Stimulated activated CD8-positive, alpha-beta memory T cell treated with anti-CD3 and anti-CD28 coated beads, Interleukin-4, amount 100 ng/mL, for 1 hour (primary cell): ENCODE measurements around the gene FOXI3.
"Not testable (repeated sequence)": the region's sequence is repeated elsewhere in the genome, so short reads cannot be mapped to it uniquely, and the experiment has no call there.

Source experiments
- DNase-seq, 2 donors: peaks; one replicate each; pipeline ENCODE4 v3.0.0-alpha.2; 2020; ENCODE audit warnings: low read depth in 2 of 2, low spot score in 1 of 2

The FOXI3 gene

DNA sequence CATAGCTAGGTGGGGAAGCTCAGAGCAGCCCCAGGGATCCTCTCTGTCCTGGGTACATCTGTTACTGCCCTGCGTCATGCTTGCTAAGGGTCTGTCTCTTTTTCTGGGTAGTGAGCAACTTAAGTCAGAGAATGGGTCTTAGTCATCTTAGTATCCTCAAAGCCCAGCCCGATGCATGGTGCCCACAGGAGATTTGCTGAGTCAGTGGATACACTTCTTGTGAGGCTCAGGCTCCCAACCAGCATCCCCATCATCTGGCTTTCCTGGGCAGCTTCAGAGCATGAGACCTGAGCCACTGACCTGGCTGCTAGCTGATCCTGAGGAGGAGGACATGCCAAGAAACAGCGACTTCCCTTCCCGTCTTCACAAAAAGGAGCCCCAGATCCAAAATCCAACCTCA is 10.0 kb downstream of the FOXI3 start:
- no peak for DNase-seq

DNA sequence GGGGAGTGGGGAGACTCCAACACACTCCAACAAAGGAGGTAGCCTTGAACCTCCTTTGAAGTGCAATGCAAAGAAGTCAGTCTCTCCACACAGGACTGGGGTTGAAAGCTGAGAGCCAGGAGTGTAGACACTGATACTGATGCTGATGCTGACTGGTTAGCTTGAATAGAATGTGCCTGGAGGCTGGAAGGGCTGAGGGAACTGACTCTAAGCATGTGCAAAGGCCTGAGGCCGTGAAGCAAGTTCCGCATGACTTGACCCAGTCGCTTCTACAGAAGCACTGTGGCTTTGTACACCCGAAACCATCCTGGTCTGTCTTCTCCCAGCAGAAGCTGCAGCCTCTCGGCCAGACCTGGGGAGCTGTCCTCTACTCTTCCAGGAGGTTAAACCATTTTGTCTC is 10.4 kb downstream of the FOXI3 start:
- DNase-seq = no peak

DNA sequence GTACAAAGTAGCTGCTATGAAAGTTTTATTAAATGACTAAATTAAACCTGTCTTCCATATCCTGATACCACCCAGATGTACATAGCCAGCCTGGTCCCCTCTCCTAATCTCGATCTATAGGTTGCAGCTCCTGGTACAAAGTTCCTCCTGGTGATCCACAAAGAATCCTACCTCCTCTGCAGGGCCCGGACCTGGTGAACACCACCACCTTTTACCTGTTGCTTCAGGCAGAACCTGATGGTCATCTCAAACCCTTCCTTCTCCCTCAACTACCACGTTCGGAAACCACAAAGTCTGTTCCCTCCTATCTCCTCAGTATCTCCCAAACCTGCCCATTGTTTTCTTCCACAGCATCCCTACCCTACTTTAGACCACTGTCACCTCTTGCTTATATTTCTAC is 15.5 kb downstream of the FOXI3 start:
- DNase-seq = no peak

DNA sequence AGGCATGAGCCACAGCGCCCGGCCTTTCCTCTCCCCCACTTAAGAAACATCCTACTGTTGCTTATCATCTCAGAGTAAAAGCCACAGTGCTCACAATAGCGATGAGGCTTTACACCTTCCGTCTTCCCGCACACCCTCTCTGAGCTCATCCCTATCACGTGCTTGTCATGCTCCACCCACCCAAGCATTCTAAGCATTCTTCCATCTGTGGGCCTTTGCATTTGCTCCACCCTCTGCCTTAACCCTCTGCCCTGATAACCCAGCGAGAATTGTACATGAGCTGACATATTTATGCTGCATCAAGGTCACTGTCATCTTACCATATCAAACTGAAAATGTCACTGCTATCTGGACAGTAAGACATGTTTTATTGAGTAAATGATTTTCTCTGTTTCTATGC is 22.6 kb downstream of the FOXI3 start:
- no peak for DNase-seq

DNA sequence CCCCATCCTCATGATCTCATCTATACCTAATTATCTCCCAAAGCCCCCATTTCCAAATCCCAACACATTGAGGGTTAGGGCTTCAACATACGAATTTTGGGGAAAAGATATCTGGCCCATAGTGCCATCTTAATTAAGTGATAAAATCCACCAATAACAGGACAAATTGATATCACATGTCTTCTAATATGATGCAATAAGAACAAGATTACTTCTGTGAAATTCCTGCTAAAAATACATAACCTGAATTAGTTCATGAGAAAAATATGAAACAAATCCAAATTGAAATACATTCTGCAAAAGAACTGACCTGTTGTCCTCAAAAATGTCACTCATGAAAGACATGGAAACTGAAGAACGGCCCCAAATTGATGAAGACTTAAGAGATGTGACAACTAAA is 28.8 kb downstream of the FOXI3 start:
- DNase-seq = no peak

DNA sequence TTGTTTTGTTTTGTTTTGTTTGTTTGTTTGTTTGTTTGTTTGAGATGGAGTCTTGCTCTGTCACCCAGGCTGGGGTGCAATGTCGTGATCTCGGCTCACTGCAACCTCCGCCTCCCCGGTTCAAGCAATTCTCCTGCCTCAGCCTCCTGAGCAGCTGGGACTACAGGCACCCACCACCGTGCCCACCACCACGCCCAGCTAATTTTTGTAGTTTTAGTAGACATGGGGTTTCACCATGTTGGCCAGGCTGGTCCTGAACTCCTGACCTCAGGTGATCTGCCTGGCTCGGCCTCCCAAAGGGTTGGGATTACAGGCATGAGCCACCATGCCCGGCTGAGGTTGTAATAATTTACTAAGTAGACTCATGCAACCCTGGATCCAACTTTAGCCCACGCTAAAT is 33.4 kb downstream of the FOXI3 start:
- not testable (repeated sequence) for DNase-seq

DNA sequence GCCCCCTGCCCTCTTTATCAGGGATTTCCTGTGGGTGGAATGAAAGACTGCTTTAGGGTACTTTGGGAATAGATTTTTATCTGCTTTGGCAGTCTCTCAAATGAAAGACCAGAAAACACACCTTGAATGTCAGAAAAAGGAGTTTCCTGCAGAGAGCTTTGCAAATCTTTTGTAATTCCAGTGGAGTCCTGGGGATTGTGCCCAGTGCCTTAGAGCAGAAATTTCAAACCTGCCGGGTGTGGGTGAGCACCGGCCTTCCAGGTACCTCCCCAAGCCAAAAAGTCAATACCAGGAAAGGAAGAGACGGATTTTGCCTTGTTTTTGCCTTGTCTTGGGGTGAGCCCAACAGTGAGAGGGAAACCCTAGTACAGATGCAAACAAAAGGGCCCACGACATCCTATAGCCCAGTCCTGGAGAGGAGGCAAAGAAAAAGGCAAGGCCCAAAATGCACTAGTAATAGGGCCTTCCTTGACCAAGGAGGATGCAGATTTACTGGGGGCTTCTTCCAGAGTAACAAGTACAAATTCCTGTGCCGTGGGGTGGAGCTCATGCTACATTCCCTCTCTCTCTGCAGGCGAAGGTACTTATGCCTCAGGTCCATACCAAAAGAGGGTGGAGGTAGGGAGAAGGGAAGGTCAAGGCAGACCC is 36.4 kb downstream of the FOXI3 start:
- no peak for DNase-seq

DNA sequence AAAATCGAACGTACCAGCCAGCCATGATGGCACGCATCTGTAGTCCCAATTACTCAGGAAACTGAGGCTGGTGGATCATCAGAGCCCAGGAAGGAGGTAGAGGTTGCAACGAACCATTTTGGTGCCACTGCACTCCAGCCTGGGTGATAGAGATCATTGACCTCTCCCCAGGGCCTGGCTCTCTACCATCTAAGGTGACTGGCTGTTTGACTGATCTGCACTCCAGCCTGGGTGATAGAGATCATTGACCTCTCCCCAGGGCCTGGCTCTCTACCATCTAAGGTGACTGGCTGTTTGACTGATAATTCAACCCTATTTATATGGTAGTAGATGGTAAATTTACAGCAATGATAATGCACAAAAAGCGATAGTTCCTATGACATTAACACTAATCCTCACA is 43.6 kb downstream of the FOXI3 start:
- DNase-seq = not testable (repeated sequence)

DNA sequence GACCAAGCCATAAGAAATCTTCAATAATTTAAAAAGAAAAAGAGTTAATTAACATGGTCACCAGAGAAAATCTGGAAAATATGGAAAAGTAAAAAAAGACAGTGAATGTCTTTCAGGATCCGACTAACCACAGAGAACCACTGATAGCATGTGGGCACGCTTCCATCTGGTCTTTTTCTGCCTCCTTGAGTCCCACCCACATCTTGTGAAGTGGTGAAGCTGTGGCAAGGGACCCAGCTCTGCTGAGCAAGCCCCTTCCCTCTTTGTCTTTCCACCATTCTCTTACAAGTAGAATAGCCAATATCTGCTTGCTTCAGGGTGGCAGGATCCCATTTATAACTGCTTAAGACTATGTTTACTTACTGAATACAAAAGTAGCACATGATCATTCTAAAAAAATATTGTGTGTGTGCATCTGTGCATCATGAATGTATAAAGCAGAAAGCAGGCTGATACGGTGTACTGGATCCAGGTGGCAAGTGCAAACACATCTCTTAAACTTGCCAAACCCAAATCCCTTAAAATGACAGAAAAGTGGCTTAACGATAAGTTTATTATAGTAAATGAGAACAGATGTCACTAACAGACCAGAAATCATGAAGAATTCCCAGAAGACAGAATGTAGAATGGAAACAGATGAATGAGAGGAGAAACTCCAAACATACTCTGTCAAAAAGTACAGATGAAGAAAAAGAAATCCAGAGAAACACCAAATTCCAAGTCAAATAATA is 52.3 kb downstream of the FOXI3 start:
- DNase-seq = no peak

DNA sequence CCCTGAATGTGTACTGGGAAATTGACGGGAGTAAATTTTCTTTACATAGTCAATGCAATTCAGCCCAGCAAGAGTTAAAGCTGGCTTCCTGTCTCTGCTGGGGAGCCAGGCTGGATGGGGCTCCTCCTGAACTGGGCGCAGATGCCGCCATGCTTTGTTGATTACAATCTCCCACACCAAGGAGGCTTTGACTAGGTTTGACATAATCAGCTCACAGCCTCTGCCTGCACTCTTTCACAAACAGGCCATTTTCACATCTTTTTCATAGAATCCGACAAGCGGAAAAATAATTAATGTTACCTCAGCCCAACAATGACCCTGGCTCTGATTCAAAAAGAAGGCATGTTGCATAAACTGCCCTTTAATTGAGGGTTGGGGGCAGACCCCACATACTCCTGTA is 54.3 kb downstream of the FOXI3 start:
- no peak for DNase-seq
